Neural crest cell (in vitro differentiated cells): ENCODE measurements around the gene KRT76. TPM values are rescaled to one million over a fixed set of nuclear protein-coding genes. Genes with fewer than 3 reads are reported as not detected.

Experiments used
- DNase-seq: peaks from one replicate; pipeline ENCODE4 v3.0.0; 2021; ENCODE audit warnings: low read depth, mixed read lengths, low spot score
- H3K27ac Mint-ChIP-seq: one replicate; pipeline ENCODE4 v1.8.0; 2021; ENCODE audit warnings: mild to moderate bottlenecking, mixed read lengths; ENCODE audit not compliant: unreplicated experiment
- H3K27me3 Mint-ChIP-seq: 2 replicates; pipeline ENCODE4 v1.8.0; 2021; ENCODE audit warnings: low read depth, mild to moderate bottlenecking, mixed read lengths
- H3K36me3 Mint-ChIP-seq: 2 replicates; pipeline ENCODE4 v1.8.0; 2021; ENCODE audit warnings: low read depth, mild to moderate bottlenecking, mixed read lengths
- H3K4me1 Mint-ChIP-seq: 2 replicates; pipeline ENCODE4 v1.8.0; 2021; ENCODE audit warnings: mixed read lengths
- H3K4me3 Mint-ChIP-seq: one replicate; pipeline ENCODE4 v1.8.0; 2021; ENCODE audit warnings: mild to moderate bottlenecking, mixed read lengths
- H3K9me3 Mint-ChIP-seq: 2 replicates; pipeline ENCODE4 v1.8.0; 2021; ENCODE audit warnings: mixed read lengths
- total RNA-seq: library from RNA; stranded (reverse); gene quantifications from 2 replicates; pipeline ENCODE4 v1.2.1, GENCODE V29; 2021
- TF ChIP-seq, protein P1 (sequence below): fragments of 200-600 bp; sonication (generic); conservative IDR thresholded peaks from 2 replicates; pipeline ENCODE4 v1.5.0; 2021; ENCODE audit warnings: antibody characterized with exemption, mild to moderate bottlenecking

The KRT76 gene
- total RNA-seq, 1 donor from 2014 or later: not detected

DNA sequence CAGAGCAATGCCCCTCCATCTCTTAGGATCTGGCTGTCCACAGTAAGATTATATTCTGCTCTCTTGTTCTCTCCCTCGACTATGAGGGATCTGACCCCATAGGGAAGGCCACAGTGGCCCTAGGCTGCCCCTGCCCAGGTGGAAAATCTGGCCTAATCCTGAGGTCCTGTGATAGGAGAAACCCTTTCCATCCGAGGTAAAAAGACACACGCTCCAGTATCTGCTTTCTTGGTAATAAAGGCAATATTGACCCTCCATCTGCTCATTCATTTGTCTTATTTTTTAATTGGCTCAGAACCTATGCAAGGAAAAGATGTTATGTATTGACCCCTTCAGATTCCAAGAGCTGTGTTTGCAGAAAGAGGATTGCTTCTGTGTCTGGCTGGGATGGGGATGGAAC lies 9.7 kb downstream of the KRT76 start:
- Mint-ChIP-seq H3K27ac (no peak overlapping the region), H3K36me3 (no peaks in the 10 kb centered on the region), H3K9me3 (peaks cover 3% of the 10 kb centered on the region), H3K4me3 (no peak overlapping the region), H3K4me1 (no peaks in the 10 kb centered on the region), H3K27me3 (peaks cover 37% of the 10 kb centered on the region)
- TF ChIP-seq, protein P1, sequence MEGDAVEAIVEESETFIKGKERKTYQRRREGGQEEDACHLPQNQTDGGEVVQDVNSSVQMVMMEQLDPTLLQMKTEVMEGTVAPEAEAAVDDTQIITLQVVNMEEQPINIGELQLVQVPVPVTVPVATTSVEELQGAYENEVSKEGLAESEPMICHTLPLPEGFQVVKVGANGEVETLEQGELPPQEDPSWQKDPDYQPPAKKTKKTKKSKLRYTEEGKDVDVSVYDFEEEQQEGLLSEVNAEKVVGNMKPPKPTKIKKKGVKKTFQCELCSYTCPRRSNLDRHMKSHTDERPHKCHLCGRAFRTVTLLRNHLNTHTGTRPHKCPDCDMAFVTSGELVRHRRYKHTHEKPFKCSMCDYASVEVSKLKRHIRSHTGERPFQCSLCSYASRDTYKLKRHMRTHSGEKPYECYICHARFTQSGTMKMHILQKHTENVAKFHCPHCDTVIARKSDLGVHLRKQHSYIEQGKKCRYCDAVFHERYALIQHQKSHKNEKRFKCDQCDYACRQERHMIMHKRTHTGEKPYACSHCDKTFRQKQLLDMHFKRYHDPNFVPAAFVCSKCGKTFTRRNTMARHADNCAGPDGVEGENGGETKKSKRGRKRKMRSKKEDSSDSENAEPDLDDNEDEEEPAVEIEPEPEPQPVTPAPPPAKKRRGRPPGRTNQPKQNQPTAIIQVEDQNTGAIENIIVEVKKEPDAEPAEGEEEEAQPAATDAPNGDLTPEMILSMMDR: no peak
- DNase-seq: no peak

DNA sequence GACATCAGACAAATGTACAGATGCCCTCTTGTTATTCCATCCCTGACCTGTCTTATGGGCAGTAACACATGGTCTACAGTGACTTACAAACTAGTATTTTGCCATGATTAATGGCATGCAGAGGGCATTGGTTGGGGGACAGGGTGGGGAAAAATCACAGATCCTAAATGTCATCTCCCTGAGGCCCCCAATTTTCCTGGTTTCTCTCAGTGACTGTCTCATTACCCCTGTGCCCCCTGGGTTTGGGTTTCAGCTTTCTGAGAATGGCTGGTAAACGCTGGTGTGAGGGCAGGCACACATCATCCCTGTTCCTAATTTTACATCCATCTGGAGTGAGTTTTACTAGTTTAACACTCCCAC lies 10.1 kb downstream of the KRT76 start:
- TF ChIP-seq, protein P1: no peak
- peaks cover 3% of the 10 kb centered on the region for H3K9me3 Mint-ChIP-seq
- H3K27me3 Mint-ChIP-seq: peaks cover 41% of the 10 kb centered on the region

DNA sequence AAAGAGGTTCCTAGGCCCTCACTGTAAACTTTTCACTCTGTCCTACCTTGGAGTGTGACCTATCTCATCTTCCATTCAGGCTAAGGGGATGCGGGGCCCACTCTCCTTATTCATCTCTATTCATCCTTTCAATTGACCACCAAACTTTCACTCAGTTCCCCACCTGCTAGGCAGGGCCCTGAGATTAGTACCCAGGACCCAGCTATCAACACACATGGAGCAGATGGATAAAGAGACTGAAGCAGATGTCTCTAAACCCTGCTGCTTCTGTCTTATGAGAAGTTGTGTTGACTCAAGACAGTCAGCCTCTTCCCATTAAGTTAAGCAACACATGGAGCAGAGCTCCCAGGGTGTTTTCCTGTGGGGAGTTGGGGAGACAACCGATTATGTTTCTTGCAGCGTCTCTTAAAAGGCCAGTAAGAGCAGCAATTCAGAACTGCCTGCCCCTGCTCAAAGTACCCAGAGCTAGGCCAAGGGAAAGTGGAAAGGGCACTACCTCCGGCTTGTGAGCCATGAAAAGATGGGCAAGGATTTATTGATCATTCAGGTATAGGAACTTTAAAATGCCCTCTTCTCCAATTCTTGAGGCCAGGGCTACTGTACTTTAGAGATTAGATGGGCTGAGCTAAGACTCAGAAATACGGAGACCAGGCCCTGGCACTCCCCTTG lies 10.7 kb downstream of the KRT76 start:
- no peak overlapping the region for H3K27ac Mint-ChIP-seq
- peaks cover 43% of the 10 kb centered on the region for H3K27me3 Mint-ChIP-seq

More for the DNA sequence above, 10.1 kb downstream of the KRT76 start:
- Mint-ChIP-seq H3K36me3 (no peaks in the 10 kb centered on the region), H3K4me3 (no peak overlapping the region), H3K27ac (no peak overlapping the region), H3K4me1 (no peaks in the 10 kb centered on the region)
- no peak for DNase-seq

DNA sequence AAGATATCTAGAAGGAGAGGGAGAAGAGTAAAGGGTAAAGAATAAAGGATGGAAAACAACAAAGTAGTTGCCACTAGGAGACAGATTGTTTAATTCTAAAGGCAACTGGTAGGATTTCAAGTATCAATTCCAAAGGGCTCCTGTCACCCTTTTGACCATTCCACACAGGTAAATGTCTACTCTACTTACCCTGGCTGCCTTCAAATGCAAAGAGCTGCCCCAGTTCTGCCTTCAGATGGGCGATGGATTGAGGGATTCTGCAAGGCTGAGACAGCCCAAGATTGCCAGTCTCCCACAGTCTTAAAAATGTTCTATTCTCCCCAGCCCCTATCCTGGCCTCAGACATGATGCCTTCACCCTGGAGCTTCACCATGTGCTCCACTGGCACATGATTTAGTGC lies 11.4 kb downstream of the KRT76 start:
- Mint-ChIP-seq H3K27ac (no peak overlapping the region), H3K36me3 (no peaks in the 10 kb centered on the region), H3K27me3 (peaks cover 41% of the 10 kb centered on the region), H3K4me3 (no peak overlapping the region), H3K9me3 (peaks cover 10% of the 10 kb centered on the region), H3K4me1 (no peaks in the 10 kb centered on the region)
- TF ChIP-seq, protein P1: no peak
- DNase-seq: no peak

More for the DNA sequence above, 10.7 kb downstream of the KRT76 start:
- TF ChIP-seq, protein P1: no peak
- H3K4me1 Mint-ChIP-seq: no peaks in the 10 kb centered on the region
- H3K9me3 Mint-ChIP-seq: peaks cover 6% of the 10 kb centered on the region
- no peaks in the 10 kb centered on the region for H3K36me3 Mint-ChIP-seq
- no peak overlapping the region for H3K4me3 Mint-ChIP-seq
- DNase-seq: no peak

DNA sequence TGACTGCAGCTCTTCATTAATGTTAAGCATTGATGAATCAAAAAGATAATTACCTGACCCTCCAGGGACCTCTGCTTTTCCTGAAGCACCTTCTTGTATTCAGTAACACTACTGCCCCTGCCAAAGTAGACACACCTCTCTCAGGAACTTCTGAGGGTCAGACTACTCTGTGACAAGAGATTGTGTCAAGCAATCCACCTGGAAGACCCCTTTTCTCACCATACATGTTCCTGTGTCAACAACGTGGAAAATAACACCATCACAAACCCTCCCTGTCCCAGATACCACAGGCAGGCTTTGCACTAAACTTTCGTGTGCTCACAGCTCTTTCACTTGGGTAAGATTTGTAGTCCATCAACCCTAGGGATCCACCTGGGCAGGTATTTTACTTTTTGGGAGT lies 13.2 kb downstream of the KRT76 start:
- Mint-ChIP-seq H3K27me3 (peaks cover 44% of the 10 kb centered on the region), H3K36me3 (no peaks in the 10 kb centered on the region)
- no peak for DNase-seq

More for the DNA sequence above, 13.2 kb downstream of the KRT76 start:
- TF ChIP-seq, protein P1: no peak
- Mint-ChIP-seq H3K27ac (no peak overlapping the region), H3K4me1 (no peaks in the 10 kb centered on the region), H3K4me3 (no peak overlapping the region), H3K9me3 (peaks cover 15% of the 10 kb centered on the region)
